HG02642 (cell line): Measurements from ENCODE around the gene HMGN1.
"Not testable (repeated sequence)": the region's sequence is repeated elsewhere in the genome, so short reads cannot be mapped to it uniquely, and the experiment has no call there.

ENCODE experiments used
- ATAC-seq: cut with Tn5 transposase; IDR thresholded peaks from one replicate; pipeline ENCODE4 v1.9.1; 2021; ENCODE audit warnings: mild to moderate bottlenecking; ENCODE audit not compliant: unreplicated experiment, poor library complexity

The HMGN1 gene, protein sequence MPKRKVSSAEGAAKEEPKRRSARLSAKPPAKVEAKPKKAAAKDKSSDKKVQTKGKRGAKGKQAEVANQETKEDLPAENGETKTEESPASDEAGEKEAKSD

DNA sequence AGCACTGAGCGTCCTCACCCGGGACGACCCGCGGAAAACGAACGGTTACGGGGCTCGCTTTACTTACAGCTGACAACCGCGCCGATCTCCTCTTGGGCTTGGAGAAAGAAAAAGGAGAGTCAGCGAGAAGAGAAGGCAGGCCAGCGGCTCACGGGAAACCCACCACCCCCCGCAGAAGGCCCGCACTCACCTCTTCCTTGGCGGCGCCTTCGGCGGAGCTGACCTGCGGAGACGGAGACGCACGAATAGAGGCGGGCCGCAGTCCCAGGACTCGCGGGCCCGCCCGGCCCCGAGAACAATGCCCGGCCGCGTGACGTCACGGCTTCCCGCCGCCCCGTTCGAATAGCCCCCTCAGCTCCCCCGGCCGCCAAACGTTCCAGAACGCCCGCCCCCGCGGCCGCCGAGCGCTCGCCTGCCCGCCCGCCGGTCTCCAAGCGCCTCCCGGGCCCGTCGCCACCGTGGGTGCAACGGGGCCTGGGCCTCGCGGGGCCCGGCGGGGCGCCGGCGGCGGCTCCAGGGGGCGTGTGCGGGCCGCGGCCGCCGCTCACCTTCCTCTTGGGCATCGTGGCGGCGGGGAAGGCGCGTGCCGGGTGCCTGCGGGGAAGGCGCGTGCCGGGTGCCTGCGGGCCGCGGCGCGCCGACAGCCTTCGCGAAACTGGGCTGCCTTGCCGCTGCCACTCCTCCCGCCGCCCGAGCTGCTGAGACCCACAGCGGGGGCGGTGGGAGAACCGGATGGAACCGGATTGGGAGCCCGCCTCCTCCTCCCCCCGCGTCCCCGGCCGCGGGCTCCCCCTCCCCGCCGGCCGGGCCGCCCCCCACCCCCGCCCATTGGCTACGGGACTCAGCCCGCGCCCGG, at the start of gene HMGN1:
HMGN1 (minus strand) TSS at position 734 of the 856 bp plus-strand sequence; CDS start at position 563, 171 bp downstream.
- ATAC-seq, result peak; percentile 62

DNA sequence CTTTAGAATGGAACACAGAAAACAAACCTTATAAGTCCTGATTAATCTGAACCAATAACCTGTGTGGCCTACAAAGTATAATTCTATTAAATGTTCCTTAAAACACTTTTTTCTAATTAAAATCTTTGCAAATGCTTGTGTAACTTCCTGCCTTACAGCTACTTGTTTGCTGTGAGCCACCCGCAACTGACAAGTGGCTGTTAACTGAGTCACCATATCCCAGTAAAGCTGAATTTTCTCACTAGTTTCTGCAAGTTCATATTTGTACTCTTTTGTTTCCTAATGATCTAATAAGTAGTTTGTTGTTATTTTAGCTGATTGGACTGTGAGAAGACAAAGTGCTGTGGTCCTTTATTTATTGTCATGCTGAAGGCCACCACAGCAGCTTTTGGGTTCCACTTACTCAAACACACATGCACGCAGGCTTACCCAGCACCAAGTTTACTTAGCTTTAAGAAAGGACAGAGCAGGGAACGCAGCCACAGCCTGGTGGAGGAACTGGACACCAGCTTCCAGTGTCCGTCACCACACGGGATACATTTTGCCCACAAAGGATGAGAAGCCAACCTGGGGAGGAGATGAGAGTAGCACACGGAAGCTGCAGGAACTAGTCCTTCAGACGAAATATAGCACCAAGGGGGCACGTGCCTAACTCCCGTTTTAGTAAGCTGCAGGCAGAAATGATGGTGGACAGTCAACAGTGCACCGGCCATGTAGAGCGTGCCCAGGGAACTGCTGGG, 48.9 kb upstream of the HMGN1 start:
- no peak for ATAC-seq

DNA sequence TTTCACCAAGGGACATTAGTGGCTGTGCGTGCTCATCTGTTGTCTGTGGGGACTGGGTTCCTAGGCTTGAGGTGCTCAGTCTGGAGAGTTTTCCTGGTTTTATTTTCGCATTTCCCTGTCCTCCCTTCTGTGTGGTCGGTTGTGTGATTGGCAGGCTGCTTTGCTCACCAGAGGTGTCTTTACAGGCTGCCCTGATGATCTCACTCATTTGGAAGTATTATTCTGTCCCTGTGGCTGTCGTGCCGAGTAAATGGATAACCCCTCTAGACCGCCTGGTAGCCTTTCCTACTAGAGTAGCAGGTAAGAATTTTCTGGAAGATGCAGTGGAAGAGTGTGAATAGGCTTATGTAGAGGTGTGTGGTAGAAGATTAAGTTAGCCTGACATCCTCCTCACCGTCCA, 44.1 kb upstream of the HMGN1 start:
- no peak for ATAC-seq

DNA sequence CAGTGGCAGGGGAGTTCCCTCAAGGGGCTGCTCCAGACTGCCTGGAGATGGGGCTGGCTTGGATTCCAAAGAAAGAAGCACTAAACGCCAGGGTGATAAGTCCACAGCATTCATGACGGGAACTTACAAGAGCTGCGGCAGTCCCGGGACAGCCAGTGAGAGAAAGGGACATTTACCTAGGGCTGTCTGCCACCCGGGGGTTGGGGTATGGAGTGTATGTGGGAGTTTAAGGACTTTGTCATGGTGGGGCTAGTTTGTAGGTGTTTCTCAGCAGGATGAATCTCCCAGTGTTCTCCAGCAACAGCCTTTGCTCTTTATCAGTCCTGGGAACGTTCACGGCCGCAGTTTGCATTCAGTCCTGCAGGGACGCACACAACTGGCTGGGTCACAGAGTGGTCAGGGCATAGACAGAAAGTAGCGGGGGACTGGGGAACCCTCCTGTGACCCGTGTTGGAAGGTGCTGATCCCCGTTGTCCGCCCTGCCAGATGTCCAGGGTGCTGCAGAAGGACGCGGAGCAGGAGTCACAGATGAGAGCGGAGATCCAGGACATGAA, 41.4 kb upstream of the HMGN1 start:
- ATAC-seq, result no peak

DNA sequence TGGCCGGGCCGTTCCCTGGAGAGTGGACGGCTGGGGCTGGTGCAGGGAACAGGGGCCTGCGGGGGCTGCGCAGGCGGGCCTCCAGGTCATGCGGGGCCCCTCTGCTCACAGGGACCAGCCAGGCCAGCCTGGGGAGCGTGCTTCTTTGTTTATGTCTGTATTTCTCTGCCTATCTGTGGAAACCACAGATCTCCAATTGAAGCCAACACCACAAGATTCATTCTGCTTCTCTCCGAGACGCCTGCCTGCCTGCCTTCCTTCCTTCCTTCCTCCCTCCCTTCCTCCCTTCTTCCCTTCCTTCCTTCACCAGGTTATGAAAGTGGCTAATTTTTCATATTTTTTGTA, 39.9 kb upstream of the HMGN1 start:
- no peak for ATAC-seq

DNA sequence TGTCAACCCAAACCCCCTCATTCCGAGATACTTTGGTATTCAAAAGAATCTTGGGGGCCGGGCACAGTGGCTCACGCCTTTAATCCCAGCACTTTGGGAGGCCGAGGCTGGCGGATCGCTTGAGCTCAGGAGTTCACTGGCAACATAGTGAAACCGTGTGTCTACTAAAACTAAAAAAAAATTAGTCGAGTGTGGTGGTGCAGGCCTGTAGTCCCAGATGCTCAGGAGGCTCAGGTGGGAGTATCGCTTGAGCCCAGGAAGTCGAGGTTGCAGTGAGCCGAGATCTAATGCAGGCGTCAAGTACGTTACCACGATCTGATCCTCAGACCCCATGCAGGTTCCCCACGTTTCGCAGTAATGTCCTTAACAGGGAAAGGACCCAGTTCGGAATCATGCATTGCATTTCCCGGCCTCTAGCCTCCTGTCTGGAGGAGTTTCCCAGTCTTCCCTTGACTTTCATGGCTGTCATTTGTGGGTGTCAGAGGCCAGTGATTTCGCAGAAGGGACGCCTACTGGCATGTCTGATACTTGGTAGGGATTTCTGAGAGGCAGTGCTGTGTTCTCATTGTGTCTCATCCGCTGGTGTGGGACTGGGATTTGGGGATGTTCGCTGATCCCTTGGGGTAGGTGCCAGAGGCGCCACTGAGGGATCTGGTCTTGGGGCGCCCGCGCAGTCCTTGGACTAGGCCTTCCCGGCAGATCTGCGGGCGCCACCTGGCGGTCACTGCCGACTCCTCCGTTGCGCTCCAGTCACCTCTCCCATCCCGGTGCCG, 39.3 kb upstream of the HMGN1 start:
- peak; percentile 84 for ATAC-seq

DNA sequence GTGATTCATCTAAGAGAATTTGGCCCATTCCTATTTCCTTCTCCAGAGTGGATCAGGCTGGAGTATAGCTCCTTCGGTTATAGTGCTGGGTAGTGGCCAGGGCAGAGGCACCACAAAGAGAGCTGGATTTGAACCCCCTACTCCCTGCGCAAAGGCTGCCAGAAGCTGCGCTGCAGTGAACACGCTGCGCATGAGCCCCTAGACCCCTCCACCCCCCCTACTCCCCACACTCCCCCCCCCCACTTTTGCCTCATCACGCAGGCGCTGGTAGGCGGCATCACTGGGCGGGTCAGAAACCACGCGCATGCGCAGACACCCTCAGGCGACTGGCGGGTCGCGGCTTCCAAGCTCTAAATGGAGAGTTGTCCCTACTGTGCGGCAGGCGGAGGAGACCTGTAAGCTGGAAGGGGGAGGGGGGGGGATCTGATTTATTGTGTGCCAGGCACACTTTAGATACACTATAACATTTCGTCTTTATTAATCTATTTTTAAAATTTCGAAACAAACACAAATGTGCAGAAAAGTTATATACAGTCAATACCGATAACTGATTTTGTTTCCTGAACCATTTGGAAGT, 38.7 kb upstream of the HMGN1 start:
- peak; percentile 56 for ATAC-seq

DNA sequence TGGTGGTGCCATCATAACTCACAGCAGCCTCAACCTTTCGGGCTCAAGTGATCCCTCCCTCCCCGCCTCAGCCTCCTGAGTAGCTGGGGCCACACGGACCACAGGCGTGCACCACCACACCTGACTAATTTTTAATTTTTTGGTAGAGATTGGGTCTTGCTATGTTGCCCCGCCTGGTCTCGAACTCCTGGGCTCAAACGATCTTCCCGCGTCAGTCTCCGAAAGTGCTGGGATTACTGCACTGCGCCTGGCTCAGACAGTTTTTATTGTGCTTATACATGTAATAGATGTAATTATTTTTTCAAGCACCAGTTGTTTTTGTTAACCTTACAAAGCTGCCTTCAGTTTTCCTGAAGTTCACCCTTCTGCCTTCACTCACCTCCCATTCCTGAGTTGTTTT, 38.0 kb upstream of the HMGN1 start:
- ATAC-seq, result no peak

DNA sequence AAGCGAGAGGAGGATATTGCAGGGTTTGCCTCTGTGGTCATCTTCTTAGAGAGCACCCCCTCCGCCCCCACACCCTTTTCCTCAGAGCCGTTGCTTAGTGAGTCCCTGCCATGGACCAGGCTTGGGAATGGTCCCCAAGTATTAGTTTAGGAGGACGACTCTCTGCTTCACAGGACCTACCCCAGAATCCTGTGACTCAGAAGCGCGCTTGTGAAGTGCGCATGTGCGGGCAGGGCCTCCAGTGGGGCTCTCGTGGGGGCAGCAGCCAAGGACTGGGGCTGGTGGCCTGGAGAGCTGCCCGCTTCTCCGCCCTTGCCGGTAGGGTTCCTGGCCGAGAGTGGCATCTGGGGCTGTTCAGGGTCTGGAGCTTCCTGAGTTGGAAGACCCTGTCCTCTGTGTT, 37.3 kb upstream of the HMGN1 start:
- ATAC-seq, result no peak

DNA sequence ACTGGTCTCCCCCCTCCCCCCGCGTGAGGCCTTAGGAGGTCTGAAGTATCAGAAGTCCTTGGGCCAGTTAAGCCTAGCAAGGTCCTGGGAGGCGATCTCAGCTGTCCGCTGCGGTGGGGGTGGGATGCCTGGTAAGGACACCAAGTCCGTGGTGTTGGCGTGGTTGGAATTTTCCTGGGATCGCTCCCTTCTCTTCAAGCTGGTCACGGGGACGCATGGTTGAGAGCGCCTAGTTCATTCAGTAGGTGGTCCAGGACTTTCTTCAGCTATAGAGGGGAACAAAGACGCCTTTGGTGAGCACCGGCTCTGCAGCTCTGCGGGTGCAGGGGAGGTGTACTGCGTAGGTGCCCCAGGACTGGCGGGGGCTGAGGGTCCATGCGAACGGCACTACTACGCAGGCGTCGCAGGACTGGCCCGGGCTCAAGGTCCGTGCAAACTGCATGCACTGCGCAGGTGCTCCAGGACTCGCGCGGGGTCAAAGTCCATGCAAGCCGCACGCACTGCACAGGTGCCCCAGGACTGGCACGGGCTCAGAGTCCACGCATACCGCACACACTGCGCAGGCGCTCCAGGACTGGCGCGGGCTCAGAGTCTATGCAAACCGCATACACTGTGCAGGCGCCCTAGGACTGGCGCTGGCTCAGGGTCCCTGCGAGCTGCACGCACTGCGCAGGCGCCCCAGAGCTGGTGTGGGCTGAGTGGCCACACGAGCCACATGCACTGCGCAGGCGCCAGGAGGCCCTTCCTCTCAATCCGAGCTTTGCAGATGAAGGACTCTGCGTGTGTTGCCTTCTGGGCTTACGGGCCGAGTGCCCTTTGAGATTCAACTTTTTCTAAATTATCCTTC, 36.6 kb upstream of the HMGN1 start:
- peak; percentile 42 for ATAC-seq

DNA sequence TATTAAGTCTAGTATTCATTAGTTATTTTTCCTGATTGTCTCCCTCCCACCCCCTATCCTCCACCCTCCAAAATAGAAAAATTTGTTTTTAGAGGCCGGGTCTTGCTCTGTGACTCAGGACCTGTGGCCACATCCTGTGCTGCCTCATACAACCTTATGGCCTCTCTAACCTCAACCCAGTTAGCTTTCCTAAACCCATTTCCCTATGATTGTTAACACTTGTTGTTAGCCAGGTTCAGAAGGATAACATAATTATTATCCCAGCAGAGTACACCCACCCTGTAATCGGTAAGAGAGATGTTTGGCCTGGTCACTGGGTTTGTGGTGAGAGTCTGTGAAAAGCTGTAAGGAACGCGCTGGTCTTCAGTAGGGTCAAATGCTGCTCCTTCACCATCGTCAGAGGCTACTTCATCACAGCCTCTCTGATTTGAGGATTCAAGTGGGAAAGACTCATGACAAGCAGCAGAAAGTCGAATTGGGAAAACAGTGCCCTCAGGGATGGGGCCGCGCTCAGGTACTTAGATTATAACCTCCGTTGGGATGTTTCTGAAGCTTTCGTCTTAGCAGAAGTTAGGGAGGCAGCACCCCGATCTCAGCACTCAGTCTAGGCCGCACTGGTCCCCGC, 35.9 kb upstream of the HMGN1 start:
- no peak for ATAC-seq

DNA sequence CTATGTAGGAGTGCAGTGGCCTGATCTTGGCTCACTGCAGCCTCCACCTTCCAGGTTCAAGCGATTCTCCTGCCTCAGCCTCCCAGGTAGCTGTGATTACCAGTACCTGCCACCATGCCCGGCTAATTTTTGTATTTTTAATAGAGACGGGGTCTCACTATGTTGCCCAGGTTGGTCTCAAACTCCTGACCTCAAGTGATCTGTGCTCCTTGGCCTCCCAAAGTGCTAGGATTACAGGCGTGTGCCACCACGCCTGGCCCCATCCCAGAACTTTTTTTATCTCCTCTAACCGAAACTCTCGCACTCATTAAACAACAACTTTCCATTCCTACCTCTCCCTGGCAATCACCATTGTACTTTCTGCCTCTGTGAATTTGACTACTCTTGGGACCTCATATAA, 33.2 kb upstream of the HMGN1 start:
- not testable (repeated sequence) for ATAC-seq

DNA sequence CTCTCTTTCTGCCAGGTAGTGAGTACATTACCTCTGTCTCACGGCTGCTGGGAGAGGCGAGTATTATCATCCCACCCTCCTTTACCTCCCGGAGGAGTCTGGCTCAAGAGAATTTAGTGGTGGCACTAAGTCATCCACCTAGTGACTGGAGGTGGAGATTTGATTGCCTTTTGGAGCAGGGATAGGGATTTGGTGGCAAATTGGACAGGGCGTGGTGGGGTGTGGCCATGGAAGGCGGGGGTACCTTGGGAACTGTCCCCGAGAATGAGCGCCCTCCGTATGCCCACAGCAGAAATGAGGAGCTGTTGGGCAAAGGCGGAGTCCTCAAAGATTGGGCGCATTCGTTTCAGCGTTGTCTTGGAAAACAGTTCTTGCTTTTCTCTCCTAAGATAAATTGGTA, 32.1 kb upstream of the HMGN1 start:
- no peak for ATAC-seq

DNA sequence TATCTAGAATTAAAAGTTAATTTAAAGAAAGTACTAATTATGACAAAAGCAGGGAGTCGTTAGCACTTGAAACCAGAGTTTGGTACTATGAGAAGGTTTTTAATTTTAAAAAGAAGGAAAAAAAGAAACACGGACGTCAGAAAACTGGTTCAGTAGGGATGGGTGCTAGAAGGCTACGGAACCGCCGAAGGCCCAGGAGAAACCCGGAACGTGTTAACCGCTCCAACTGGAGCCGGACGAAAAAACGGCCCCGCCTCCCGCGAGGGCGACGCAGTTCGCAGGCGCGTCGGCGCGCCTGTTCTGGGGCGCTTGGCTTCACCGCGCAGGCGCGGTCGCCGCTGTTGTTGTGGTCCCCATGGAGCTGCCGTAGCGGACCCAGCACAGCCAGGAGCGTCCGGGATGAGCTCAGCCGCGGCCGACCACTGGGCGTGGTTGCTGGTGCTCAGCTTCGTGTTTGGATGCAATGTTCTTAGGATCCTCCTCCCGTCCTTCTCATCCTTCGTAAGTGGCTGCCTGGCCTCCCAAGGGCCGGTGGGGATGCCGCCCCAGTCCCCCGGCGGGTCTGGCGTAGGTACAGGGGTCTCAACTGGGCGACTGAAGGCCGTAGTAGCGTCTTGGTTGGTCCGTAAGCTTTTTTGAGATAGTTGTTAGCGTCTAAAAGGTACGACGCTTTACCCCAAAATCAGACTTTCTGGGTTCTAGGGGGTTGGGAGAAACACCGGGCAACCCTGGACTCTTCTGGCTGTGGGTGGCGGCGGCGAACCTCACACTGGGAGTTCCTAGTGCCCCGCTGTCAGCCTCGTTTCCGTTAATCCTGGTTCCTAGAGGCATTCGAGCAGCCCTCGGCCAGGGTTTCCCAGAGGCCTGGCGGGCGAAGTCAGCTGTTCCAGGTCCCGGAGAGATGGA, 31.4 kb upstream of the HMGN1 start:
- peak; percentile 95 for ATAC-seq

DNA sequence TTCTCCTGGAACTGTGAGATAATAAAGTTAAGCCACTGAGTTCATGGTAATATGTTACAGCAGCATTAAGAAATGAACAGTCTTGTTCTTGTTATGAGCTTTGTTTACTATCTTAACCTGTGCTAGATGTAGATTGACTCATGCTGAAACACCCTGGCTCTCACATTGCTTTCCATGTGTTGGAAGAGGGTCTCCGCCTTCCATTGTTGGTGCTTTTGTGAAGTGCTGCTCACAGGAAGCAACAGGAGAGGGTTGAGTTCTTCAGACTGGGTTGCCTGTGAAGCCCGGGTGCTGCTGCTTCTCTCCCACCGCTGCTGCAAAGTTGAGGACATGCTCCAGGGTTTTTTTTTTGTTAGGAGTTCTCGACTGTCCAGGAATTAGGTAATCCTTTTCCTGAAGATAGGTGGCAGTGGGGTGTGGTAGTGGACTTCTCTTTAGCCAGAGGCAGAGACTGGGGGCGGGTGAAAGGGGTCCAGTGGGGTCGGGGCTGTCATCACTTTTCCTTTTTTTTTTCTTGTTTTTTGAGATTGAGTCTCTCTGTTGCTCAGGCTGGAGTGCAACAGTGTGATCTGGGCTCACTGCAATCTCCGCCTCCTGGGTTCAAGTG, 28.7 kb upstream of the HMGN1 start:
- no peak for ATAC-seq

DNA sequence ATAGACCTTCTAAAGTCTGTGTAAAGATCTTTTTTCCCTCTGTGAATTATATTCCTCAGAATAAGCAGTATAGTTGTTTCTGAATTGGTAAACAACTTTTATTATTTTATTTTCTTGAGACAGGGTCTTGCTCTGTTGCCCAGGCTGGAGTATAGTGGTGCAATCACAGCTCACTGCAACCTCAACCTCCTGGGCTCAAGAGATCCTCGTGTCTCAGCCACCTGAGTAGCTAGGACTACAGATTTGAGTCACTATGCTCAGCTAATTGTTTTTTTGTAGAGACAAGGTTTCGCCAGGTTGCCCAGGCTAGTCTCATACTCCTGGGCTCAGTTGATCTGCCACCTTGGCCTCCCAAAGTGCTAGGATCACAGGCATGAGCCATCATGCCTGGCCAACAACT, 26.6 kb upstream of the HMGN1 start:
- no peak for ATAC-seq

DNA sequence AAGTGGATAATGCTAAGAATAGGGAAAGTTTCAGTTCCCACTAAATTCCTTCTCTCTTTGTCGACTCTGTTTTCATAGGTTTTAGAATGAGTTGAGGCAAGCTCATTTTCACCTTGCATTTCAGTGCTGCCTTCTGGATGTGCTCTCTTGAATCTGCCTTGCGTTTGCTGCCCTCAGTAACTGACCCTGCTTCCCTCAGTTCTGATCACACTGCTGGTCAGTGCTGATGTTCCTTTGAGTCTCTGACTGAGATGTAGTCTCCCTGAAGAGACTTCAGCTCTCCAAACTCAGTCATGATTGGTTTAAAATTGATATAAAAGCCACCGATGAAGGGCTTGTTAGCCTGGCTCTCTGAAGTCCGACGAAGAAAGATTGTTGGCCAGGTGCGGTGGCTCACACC, 25.2 kb upstream of the HMGN1 start:
- ATAC-seq, result no peak
